LNCAP (cell line): ENCODE results near the gene SERPINA10.

Experiments
- TF ChIP-seq, protein P1 (sequence below): fragments of 450-650 bp; IDR thresholded peaks from 2 replicates; pipeline ENCODE4 v1.5.1; 2017; ENCODE audit warnings: mild to moderate bottlenecking

Gene SERPINA10

DNA sequence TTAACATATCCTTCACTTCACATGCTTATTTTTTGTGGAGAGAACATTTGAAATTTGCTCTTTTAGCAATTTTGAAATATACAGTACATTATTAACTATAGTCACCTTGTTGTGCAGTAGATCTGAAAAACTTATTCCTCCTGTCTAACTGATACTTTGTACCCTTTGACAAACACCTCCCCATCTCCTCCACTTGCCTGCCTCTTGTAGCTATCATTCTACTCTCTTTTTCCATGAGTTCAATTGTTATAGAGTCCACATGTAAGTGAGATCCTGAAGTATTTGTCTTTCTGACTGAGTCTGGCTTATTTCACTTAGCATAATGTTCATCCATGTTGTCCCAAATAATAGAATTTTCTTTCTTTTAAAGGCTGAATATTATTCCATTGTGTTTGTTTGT lies 39.5 kb upstream of the SERPINA10 start:
- TF ChIP-seq, protein P1, sequence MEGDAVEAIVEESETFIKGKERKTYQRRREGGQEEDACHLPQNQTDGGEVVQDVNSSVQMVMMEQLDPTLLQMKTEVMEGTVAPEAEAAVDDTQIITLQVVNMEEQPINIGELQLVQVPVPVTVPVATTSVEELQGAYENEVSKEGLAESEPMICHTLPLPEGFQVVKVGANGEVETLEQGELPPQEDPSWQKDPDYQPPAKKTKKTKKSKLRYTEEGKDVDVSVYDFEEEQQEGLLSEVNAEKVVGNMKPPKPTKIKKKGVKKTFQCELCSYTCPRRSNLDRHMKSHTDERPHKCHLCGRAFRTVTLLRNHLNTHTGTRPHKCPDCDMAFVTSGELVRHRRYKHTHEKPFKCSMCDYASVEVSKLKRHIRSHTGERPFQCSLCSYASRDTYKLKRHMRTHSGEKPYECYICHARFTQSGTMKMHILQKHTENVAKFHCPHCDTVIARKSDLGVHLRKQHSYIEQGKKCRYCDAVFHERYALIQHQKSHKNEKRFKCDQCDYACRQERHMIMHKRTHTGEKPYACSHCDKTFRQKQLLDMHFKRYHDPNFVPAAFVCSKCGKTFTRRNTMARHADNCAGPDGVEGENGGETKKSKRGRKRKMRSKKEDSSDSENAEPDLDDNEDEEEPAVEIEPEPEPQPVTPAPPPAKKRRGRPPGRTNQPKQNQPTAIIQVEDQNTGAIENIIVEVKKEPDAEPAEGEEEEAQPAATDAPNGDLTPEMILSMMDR: no peak

DNA sequence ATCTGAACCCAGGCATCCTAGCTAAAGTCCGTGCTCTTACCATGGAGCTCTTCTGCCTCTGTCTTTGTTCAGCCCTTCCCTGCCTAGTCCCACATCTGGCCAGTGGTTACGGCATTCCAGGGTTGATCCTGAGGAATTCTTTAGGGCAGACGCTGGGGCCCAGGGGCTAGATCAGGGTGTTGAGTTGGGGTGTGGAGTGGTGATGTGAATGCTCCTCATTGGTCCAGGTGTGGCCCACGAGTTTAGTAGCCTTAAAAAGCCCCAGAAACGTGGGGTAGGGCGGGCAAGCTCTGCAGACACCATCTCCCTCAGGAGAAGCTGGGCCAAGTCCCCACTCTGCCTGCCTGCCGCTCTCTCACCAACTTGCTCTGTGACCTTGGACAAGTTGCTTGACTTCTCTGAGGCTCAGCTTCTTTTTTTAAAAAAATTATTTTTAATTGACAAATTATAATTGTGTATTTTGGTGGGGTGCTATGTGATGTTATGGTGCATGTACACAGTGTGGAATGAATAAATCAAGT lies 39.1 kb upstream of the SERPINA10 start:
- TF ChIP-seq, protein P1: no peak

DNA sequence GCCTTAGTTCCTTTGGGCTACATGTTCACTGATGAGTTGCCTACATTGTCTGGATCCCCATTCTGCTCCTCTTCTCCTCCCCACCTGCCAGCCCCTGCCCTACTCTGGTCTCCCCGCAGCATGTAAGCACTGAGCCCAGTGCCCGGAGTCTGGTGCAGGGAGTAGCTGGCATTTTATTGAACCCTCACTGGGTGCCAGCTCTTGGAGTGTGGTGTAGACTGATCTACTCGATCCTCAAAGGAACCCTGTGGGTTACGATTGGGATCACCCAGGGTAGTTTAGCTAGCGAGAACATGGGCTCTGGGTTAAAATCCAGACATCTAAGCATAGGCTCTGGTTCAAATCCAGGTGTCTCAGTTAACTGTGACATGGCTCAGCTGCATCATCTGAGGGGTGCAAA lies 38.4 kb upstream of the SERPINA10 start:
- TF ChIP-seq, protein P1: no peak

GRCh38 chr14:94330857-94331256 lies 37.8 kb upstream of the SERPINA10 start:
- TF ChIP-seq, protein P1: no peak

- TF ChIP-seq, protein P1: no peak
Measured at GRCh38 chr14:94330432-94330831, 37.4 kb upstream of the SERPINA10 start.

- TF ChIP-seq, protein P1: no peak
Measured at GRCh38 chr14:94329857-94330256, 36.8 kb upstream of the SERPINA10 start.

DNA sequence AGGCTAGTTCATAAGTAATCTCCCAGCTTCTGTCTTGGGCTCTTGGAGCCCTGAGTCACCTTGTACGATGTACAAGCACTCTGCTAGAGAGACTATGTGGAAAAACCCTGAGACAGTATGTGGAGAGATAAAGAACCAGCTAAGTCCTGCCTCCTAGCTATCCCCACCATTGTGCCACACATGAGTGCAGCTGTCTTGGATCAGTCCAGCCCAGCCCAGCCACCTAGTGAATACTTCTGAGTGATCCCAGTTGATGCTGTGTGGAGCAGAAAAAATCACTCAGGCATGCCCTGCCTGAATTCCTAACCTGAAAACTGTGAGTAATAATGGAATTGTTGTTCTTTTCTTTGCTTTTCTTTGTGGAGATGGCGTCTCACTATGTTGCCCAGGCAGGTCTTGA lies 35.1 kb upstream of the SERPINA10 start:
- TF ChIP-seq, protein P1: no peak
